KMS-11 (cell line): Measurements from ENCODE around the gene SLC9A9.

Experiments used
- H2AFZ ChIP-seq: fragments of 200-600 bp; sonication (generic); 2 replicates; pipeline ENCODE4 v1.6.1; 2016; ENCODE audit warnings: antibody characterized with exemption, mixed run types, low read depth
- H3K27ac ChIP-seq: fragments of 200-600 bp; sonication (generic); 2 replicates; pipeline ENCODE4 v1.6.1; 2016; ENCODE audit warnings: mild to moderate bottlenecking, mixed run types
- H3K27me3 ChIP-seq: fragments of 200-600 bp; sonication (generic); 2 replicates; pipeline ENCODE4 v1.6.1; 2017; ENCODE audit warnings: mild to moderate bottlenecking, low read depth, mixed run types, moderate library complexity; ENCODE audit not compliant: insufficient read depth
- H3K36me3 ChIP-seq: fragments of 200-600 bp; sonication (generic); 2 replicates; pipeline ENCODE4 v1.6.1; 2017; ENCODE audit warnings: mild to moderate bottlenecking, mixed run types; ENCODE audit not compliant: insufficient read depth
- H3K4me1 ChIP-seq: fragments of 200-600 bp; sonication (generic); 2 replicates; pipeline ENCODE4 v1.6.1; 2016; ENCODE audit warnings: mild to moderate bottlenecking, low read depth, mixed run types; ENCODE audit not compliant: poor library complexity, severe bottlenecking
- H3K4me2 ChIP-seq: fragments of 200-600 bp; sonication (generic); 2 replicates; pipeline ENCODE4 v1.7.0; 2016; ENCODE audit warnings: mild to moderate bottlenecking, mixed run types
- H3K4me3 ChIP-seq: fragments of 200-600 bp; sonication (generic); IDR thresholded peaks from 2 replicates; pipeline ENCODE4 v1.6.1; 2017; ENCODE audit warnings: low read depth, low read length, mixed read lengths; ENCODE audit not compliant: insufficient read depth
- H3K79me2 ChIP-seq: fragments of 200-600 bp; sonication (generic); 2 replicates; pipeline ENCODE4 v1.6.1; 2016; ENCODE audit warnings: low read depth, mixed run types; ENCODE audit not compliant: insufficient read depth
- H3K9ac ChIP-seq: fragments of 200-600 bp; sonication (generic); 2 replicates; pipeline ENCODE4 v1.6.1; 2016; ENCODE audit warnings: mild to moderate bottlenecking, mixed run types
- H4K20me1 ChIP-seq: fragments of 200-600 bp; sonication (generic); 2 replicates; pipeline ENCODE4 v1.6.1; 2016; ENCODE audit warnings: mild to moderate bottlenecking, mixed run types; ENCODE audit not compliant: insufficient read depth
- TF ChIP-seq, protein P1 (sequence below): fragments of 200-600 bp; sonication (generic); conservative IDR thresholded peaks from 2 replicates; pipeline ENCODE4 v1.6.1; 2017; ENCODE audit warnings: low read depth, mild to moderate bottlenecking, antibody characterized with exemption, low read length, moderate library complexity, mixed read lengths

Gene SLC9A9

DNA sequence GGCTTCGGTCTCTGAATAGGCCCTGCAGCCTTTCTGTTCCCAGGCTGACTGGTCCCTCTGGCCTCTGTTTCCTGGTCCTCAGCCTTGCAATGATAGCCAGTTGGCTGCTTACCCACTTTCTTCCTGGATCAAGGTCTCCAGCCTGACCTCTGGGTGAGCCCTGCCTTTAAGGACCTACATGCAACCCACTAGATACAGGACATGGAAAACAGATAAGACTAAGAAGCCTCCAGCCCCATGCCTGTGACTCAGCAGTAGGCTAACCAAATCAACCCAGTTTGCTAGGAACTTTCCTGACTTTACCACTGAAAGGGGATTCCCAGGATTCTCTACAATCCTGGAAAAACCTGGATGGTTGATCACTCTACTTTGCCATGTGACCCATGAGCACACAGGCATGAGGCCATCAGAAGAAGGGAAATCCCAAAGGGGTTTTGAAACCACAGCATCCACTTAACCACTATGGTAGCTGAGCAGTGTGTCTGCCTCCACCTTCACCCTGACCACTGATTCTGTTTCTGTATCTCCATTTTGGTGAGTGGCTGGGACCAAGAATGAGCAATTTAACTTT is 540.6 kb downstream of the SLC9A9 start:
- Histone ChIP-seq H3K9ac (no peak overlapping the region), H3K4me3 (no peak overlapping the region), H3K4me2 (peak overlapping the region; percentile 19; the same call in 1 of the 2 replicates), H3K36me3 (no peaks in the 10 kb centered on the region), H3K4me1 (peaks cover 36% of the 10 kb centered on the region), H2AFZ (peak overlapping the region; percentile 5; the same call in 1 of the 2 replicates), H3K27me3 (no peaks in the 10 kb centered on the region), H4K20me1 (no peaks in the 10 kb centered on the region), H3K79me2 (no peaks in the 10 kb centered on the region), H3K27ac (peak overlapping the region; percentile 33; the same call in 1 of the 2 replicates)
- TF ChIP-seq, protein P1, sequence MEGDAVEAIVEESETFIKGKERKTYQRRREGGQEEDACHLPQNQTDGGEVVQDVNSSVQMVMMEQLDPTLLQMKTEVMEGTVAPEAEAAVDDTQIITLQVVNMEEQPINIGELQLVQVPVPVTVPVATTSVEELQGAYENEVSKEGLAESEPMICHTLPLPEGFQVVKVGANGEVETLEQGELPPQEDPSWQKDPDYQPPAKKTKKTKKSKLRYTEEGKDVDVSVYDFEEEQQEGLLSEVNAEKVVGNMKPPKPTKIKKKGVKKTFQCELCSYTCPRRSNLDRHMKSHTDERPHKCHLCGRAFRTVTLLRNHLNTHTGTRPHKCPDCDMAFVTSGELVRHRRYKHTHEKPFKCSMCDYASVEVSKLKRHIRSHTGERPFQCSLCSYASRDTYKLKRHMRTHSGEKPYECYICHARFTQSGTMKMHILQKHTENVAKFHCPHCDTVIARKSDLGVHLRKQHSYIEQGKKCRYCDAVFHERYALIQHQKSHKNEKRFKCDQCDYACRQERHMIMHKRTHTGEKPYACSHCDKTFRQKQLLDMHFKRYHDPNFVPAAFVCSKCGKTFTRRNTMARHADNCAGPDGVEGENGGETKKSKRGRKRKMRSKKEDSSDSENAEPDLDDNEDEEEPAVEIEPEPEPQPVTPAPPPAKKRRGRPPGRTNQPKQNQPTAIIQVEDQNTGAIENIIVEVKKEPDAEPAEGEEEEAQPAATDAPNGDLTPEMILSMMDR, result no peak

DNA sequence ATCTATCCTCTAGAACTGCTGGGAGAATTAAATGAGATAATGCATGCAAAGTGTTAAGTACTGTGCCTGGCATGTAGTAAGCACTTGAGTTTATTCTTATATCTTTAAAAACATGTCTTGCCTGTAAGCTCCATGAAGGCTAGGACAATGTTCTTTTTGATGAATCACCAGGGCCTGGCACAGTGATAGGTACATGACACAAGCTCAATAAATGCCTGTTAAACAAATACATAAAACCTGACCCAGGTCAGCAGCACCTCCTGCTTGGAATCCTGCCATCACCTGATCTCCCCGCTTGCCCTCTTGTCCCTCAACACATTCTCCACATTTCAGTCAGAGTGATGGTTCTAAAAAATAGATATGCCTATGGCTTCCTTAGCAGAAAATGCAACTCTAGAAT is 541.9 kb downstream of the SLC9A9 start:
- Histone ChIP-seq H3K9ac (no peak overlapping the region), H2AFZ (no peak overlapping the region), H3K4me1 (peaks cover 46% of the 10 kb centered on the region), H3K27ac (no peak overlapping the region), H3K79me2 (no peaks in the 10 kb centered on the region), H3K36me3 (no peaks in the 10 kb centered on the region), H3K27me3 (no peaks in the 10 kb centered on the region), H3K4me2 (no peak overlapping the region), H3K4me3 (no peak overlapping the region), H4K20me1 (no peaks in the 10 kb centered on the region)
- TF ChIP-seq, protein P1, result no peak

DNA sequence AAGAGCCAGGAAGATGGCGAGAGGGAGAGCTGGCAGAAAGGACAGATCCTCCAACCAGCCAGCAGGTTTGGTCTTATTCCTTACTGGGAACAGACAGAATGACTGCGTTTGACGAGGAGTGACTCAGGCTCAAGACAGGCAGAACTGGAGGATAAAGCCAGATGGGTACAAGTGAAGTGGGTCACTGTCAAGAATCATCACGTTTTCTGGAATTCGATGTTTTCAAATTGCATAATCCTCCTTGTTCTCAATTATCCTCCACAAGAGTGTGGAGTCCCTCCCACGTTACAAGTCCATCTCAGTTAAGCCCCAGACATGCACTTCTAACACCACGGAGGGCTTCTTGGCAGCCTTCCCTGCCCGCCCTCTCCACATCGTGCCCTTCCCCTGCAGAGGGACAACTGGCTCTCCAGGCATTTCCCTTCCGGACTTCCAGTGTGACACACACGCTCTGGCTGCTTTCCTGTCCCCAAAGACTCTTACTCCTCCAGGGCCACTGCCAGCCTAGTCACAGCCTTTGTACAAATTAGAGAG is 545.6 kb downstream of the SLC9A9 start:
- H3K27ac ChIP-seq, result no peak overlapping the region
- TF ChIP-seq, protein P1, result no peak
- H3K4me1 ChIP-seq, result peaks cover 38% of the 10 kb centered on the region
- no peaks in the 10 kb centered on the region for H4K20me1 ChIP-seq
- no peak overlapping the region for H3K4me2 ChIP-seq
- H3K9ac ChIP-seq, result no peak overlapping the region
- no peaks in the 10 kb centered on the region for H3K36me3 ChIP-seq
- no peak overlapping the region for H3K4me3 ChIP-seq
- H3K79me2 ChIP-seq, result no peaks in the 10 kb centered on the region
- H3K27me3 ChIP-seq, result no peaks in the 10 kb centered on the region
- no peak overlapping the region for H2AFZ ChIP-seq

DNA sequence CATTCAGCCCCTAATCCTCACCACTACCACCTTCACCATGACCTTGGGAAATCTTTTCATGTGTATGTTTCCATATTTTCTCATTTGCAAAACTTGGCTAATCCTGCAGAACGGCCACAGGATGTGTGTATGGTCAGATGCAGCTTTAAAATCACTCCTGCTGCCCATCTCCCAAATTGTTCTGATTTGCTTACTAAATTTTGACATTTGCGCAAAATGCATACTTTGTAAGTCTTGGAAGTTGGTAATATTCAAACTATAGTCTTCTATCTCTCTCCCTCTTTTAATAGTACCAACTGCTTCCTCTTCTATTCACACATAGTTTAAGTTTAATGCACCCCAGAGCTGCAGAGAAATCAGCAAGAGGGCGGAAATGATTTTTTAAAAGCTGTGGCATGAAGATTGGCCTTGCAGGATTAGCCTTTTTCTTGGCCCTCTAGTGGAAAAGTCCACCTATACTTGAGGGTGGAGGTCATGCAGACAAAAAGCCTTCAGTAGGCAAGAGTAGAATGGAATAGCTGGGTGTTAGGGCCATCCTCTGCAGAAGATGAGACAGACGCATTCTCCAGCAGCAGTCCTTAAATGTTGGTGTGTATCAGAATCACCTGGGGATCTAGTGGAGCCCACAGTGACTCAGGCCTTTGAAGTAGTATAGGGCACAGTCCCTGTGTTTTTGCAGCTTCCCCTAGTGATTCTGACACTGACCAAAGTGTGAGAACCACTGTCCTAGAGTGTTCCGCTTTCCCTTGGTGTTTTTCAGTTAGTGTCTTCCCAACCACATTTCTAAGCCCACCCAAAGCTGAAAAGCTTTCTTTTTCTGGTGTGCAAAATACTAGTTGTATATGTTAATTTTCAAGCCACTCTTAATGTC is 547.0 kb downstream of the SLC9A9 start:
- Histone ChIP-seq H3K36me3 (no peaks in the 10 kb centered on the region), H3K4me2 (no peak overlapping the region; the same call in 1 of the 2 replicates), H3K9ac (no peak overlapping the region), H3K4me1 (peaks cover 31% of the 10 kb centered on the region), H3K4me3 (no peak overlapping the region), H3K79me2 (no peaks in the 10 kb centered on the region), H3K27ac (no peak overlapping the region), H4K20me1 (no peaks in the 10 kb centered on the region), H2AFZ (no peak overlapping the region), H3K27me3 (no peaks in the 10 kb centered on the region)
- TF ChIP-seq, protein P1, result no peak
